Measurements from ENCODE around the gene ZC2HC1B. TPM values are rescaled to one million over a fixed set of nuclear protein-coding genes. Genes with fewer than 3 reads are reported as not detected.

Gene ZC2HC1B
- not detected in 5 replicates for total RNA-seq (2022; extraction: Qiagen RNA extraction; ENCODE audit: low read depth)

GRCh38 chr6:143864234-143864633, at the start of gene ZC2HC1B:
Gene ZC2HC1B (plus strand): TSS chr6:143864474. CDS start chr6:143864540, 66 bp downstream.

DNA sequence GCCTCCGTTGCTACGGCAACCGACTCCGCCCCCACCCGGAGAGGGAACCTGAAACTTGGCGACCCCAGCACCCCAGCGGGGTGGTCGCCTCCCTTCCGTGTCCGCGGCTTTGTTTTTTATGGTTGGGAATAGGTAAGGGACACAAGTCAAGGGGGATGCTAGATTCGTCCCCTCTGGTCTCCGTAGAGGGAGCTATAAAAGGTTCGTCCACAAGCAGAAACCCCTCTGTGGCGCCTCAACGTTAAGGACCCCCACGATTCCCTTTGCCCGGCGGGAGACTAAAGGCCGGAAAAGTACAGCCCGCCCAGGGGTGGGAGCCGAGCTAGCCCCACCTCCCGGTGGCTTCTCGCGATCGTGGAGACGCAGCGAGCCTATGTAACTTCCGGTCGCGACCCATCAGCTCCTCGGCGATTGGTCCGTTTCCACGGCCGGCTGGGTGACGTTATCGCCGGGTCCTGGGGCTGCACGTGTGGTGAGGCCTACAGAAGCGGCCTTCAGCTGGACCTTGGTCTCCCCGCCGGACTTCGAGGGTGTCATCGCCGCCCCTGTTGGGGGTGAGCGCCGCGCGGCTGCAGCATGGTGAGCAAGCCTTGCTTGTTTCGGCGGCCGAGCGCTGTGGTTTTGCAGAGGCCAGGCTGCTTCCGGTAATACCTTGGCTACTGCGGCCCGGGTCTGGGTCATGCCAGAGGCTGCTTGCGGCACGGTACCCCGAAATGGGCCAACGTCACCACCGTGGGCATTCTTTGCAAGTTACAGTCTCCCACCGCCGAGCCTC, 21.2 kb upstream of the ZC2HC1B start, which contains the start of gene LTV1:
TSS of gene LTV1 (plus strand) at position 437 of the 775 bp plus-strand sequence. CDS start at position 577, 140 bp downstream.

Other genes starting within 250 kb of the ZC2HC1B start
- 3.6 to 5.4 TPM (median 4.0 TPM) in 5 replicates for gene PHACTR2, start 186.5 kb upstream of the ZC2HC1B start, total RNA-seq (2022; extraction: Qiagen RNA extraction; ENCODE audit: low read depth)
- gene LTV1, start 21.1 kb upstream of the ZC2HC1B start, total RNA-seq (2022; extraction: Qiagen RNA extraction; ENCODE audit: low read depth) = 34.0 to 44.1 TPM (median 34.9 TPM) in 5 replicates
- 7.1 to 10.1 TPM (median 9.4 TPM) in 5 replicates for gene PLAGL1, start 143.8 kb downstream of the ZC2HC1B start, total RNA-seq (2022; extraction: Qiagen RNA extraction; ENCODE audit: low read depth)
- 172 to 233 TPM (median 212 TPM) in 5 replicates for gene SF3B5, start 231.1 kb downstream of the ZC2HC1B start, total RNA-seq (2022; extraction: Qiagen RNA extraction; ENCODE audit: low read depth)